SHP77 (cell line): Measurements from ENCODE around the gene CPLX4.

ENCODE experiments used
- DNase-seq, 2 experiments: peaks; one replicate each; lab custom pipeline; 2025; lab: John Stamatoyannopoulos, UW

Gene CPLX4, protein sequence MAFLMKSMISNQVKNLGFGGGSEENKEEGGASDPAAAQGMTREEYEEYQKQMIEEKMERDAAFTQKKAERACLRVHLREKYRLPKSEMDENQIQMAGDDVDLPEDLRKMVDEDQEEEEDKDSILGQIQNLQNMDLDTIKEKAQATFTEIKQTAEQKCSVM

DNA sequence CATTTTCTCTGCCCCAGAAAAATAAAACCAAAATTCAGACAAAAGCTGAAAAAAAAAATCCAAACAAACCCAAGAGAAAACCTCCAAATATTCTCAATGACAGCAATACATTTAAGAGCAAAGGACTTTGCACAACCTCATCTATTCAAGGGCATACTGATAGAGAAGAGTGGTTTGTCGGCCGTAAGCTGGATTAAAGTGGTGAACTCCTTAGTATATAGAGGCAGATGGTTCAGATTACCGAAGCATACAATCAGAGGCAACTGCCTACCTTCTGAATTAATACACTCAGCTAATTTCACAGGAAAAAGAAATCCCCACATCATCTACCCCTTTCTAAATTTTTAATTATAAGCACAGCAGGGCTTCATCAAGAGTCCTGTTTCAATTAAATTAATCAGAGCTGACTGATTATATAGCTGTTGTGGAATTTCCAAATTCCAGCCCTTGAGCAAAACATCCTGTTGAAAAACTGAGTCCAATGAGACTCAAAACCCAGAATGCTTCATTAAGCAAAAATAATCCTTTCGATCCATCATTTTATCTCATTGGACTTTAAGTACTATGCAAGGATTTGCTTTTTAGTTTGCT, at the start of gene CPLX4:
CPLX4 (minus strand) TSS at position 190 of the 591 bp plus-strand sequence; CDS start at position 3, 187 bp downstream.
- no peak for DNase-seq

DNA sequence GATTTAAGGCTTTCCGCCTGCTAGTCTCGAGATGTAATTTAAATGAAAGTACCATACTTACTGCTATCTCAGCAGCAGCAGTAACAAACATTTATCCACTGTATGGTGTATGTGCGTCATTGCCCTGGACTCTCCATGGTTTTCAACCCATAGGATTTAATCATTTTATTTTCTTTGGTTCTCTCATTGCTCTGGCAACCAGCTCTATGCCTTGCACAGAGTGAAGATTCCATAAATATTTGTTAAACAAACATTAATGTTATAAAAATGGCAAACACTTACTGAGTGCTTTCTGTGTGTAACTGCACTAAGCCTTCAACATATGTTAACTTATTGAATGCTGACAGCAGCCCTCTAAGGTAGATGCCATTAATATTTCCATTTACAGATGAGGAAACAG, 41.9 kb upstream of the CPLX4 start:
- DNase-seq, result no peak

DNA sequence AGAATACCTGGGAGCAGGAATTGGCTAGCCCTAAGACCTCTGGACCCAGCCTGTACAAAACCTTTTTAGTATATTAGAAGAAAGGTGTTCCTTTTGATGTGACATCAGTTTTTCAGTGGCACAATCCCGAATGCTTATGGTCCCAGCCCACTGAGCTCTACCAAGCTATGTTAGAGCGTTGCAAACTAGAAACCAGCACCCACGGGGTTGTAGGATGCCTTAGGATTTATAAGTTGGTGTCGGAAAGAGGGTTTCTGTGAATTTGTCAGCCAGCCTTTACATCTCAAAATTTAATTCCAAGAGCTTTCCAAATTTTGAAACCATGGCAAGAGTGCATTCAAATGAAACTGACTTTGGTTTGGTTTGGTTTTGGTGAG, 41.1 kb upstream of the CPLX4 start:
- peak in 1 of 2 experiments; percentile 74 for DNase-seq

DNA sequence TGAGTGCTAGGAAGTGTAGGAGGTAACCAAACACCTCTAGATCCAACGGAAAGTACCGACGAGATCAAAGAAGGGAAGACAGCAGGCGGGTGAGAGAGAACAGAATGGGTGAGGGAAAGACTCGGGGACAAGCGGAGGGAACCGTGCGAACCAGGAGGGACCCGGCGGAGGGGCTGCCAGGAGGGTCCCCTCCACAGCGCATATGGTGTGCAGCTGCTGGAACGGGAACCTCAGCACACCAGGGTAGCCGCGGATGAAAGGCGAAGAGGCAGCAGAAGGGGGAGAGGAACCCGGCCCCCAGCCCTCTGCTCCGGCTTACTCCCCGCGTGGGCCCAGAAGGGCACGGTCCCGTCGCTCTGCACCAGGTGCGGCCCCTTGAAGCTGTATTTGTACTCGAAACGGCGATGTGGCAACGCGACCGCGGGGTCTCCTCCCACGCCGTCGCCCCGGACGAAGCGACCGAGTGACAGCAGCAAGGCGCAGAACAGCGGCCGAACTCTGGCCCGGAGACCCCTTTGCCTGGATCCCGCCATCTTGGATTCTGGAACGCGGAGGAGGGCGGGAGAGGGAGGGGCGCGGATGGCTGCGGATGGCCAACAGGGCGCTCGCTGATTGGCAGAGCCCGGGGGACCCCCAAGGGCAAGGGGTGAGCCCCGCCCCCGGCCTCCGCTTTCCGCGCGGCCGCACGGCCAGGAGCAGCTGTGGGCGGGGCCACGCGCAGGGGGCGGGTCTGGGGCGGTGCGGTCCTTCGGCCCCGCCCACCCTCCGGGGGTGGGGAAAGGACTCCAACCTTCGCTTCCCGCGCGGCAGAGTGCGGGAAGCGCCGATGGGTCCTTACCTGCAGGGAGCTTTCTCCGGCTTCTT, 40.5 kb upstream of the CPLX4 start, which contains the start of gene LMAN1:
LMAN1 (minus strand) TSS at position 554 of the 864 bp plus-strand sequence; CDS start at position 533, 21 bp downstream.
- peak; percentile 85 to 95 for DNase-seq

DNA sequence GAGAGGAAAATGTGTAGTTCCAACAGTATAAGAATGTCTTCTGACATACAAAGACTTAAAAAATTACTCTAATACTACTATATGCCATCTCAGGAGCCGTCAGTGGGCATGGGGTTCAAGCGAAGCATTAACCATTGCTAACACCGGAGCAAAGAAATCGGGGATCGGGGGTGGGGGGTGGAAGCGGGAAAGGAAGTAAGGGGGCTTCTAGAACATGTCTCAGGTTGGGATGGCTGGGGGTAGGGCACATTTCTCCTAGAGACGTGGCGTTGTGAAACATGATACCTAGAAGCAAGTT, 39.9 kb upstream of the CPLX4 start:
- DNase-seq, result peak in 1 of 2 experiments; percentile 17

DNA sequence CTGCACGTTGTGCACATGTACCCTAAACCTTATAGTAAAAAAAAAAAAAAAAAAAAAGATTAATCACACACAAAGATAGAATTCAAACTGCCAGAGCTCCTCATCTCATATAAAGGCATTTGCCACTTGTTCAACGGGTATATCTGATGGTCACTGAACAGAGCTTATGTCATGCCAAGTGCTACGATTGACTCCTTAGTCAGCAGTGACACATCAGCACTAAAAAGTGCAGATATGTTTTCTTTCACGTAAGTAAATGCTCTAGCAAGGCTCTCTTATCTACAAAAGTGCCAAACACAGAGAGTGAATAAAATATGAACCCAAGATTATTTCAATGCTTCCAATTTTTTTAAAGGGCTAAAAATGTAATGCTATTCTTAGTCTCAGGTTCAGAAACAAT, 39.5 kb upstream of the CPLX4 start:
- DNase-seq, result no peak

DNA sequence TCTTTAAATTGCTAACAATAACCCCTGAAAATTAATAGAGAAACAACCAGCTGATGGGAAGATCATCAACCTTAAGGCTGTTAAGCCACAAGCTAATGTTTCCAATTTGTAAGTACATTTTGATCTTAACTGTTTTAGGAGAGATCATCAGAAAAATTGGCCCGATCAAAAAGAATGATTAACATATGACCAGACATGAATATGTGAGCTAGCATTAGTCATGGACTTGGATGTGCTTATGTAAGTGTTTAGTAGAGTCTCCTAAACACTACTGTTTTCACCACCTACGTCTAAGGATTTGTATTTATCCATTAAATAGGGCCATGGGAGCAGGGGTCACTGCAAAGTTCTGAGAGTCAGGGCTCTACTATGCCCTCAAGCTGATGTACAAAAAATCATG, 36.3 kb upstream of the CPLX4 start:
- no peak for DNase-seq

DNA sequence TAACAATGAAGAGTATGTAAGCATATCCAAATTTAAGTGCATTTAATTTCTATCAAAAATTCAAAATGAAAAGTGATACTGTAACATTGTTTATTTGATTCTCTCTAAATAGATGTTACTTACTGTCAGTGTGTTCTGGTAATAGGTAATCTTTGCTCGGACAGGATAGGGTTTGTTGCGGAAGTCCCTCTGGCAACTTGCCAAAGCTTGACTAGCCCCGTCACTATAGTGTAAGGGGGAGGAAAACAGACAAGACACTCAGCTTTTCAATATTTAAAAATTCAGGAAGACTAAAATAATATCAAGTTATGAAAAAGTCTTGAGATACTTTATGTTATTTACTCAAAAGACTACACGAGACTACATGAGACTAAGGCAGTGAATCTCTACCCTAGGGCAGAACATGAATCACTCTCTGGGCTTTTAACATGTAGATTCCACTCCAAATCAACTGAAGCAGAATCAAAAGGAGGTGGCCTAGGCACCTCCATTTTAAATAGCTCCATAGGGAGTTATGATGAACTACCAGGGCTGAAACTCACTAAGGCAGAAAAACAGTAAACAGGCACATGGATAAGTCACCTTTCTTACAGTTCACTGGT, 34.7 kb upstream of the CPLX4 start:
- no peak for DNase-seq

DNA sequence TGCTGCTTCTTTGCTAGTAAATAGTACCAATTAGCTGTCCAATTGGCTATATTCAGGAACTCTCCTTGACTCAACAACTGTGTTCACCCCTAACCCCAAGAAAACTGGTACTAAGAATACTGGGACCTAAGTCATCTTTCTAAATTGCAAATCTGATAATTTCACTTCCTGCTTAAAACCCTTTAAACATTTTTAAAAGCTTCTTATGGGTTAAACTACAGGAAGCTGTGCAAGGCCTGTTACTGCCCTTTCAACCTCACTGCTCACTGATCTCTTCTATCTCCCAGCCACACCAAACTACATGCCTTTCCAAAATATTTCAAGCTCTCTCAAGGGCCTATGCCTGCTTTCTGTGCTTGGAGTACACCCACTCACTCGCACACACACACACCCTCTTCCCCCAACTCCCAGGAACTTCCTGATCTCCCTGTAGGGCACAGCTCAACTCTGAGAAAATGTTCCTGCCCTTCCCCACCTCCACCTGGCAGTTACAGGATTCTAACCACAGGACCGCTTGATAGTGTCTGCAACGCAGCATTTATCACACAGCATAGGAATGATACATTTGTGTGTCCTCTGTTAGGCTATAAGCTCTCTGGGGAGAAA, 33.9 kb upstream of the CPLX4 start:
- DNase-seq, result no peak

DNA sequence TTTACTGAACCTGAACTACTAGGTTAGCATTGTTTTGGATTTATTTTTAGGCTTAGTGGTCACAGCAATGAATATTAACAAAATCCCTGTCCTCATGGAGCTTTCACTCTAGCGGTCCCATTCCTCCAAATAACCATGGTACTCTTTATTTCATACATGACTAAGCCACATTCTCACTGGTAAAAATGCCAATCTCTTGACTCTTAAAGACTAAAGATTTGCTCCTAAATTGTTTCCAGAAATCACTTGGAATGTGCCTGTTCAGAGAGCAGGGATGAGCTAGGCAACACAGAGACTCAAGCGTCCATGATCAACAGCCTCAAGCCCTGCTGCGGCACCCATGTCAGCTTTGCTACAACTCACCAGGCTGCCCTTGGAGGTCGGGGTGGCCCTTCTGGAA, 27.1 kb upstream of the CPLX4 start:
- DNase-seq, result no peak

DNA sequence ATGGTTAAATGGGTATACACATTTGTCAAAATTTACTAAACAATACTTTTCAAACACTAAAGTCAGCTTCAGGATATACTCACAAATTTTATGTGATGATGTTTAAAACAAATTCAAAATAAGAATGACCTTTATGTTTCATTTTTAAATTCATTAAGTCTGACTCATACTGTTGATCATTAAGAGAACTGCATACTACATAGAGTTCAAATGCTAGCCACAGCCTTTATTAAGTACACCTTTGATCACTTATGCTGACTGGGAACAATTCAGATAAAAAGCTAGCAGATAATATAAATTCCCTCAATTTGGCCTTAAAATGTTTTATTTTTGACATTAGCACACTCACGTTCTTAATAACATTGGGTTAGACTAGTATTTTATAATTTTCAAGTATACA, 26.5 kb upstream of the CPLX4 start:
- DNase-seq, result no peak

DNA sequence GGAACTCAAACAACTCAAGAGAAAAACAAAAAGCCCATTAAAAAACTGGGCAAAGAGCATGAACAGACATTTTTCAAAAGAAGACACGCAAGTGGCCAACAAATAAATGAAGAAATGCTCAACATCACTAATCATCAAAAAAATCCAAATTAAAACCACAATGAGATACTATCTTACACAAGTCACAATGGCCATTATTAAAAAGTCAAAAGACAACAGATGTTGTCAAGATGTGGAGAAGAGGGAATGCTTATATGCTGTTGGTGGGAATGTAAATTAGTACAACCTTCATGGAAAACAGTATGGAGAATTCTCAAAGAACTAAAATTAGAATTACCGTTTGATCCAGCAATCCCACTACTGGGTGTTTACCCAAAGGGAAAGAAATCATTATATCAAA, 25.5 kb upstream of the CPLX4 start:
- no peak for DNase-seq

DNA sequence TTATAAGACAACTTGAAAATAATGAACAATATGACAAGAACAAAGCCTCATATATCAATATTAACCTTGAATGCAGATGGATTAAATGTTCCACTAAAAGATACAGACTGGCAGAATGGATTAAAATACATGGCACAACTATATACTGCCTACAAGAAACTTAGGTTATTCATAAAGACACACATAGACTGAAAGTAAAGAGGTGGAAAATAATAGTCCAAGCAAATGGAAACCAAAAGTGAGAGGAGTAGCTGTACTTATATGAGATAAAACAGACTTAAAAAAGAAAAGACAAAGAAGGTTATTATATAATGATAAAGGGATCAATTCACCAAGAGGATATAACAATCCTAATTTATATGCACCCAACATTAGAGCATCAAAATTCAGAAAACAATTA, 22.4 kb upstream of the CPLX4 start:
- DNase-seq, result no peak

DNA sequence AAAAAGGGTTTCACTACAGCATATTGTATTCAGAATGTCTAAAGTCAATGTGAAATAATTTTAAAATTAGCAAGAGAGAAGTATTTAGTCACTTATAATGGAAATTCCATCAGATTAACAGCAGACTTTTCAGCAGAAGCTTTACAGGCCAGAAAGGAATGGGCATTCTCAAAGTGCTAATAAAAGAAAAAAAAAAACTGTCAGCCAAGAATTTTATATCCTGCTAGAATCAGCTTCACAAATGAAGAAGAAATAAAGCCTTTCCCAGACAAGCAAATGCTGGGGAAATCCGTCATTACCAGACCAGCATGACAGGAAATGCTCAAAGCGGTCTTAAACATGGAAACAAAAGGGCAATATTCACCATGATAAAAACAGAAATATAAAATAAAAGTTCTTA, 21.9 kb upstream of the CPLX4 start:
- DNase-seq, result no peak

DNA sequence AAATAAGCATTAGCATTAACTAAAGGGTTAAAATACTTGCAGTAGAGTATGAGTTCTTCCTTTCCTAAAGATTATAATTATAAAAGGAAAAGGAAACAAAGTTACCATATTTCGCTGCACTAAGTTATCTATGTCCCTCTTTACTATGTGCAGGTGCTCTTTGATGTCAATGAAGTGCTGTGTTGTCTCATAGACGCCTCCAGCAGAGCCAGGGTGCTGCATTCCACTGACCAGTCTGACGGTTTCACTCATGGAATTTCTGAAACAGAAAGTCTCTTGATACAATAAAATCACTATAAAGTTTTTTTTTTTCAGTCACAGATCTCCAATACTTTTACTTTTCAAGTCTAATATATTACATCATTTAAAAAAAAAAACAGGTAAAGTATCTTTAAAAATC, 14.5 kb upstream of the CPLX4 start:
- DNase-seq, result no peak

DNA sequence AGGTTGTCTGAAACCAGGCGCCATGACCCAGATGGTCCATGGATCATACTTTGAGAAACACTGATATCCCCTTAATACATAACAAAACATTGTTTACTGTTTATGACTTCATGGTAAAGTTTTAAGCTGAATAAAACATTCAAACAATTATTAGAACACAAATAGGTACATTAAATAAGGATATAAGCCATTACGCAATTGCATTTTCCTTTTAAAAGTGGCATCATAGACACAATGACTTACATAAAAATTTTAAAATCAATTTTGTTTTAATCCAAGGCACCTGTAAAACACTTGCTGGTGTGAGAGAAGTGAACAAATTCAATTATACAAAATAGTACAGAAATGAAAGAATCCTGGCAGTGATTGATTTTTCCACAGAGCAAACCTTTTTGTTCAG, 10.2 kb upstream of the CPLX4 start:
- no peak for DNase-seq

DNA sequence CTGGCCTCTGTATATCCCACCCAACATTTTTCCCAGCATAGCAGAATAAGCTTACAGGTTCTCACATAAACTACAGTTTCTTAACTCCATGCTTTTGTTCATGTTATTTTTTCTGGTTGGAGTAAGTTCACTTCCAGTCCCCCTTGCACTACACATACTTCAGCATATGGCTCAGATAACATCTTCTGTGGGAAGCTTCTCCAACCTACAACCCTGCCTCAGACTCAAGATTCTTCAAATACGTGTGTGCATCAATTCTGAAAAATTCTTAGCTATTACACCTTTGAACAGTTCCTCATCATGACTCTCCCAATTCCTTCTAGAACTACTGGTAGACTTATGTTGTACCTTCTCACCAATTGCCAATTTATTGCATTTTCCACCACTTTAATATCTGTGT, 7.5 kb upstream of the CPLX4 start:
- DNase-seq, result no peak

DNA sequence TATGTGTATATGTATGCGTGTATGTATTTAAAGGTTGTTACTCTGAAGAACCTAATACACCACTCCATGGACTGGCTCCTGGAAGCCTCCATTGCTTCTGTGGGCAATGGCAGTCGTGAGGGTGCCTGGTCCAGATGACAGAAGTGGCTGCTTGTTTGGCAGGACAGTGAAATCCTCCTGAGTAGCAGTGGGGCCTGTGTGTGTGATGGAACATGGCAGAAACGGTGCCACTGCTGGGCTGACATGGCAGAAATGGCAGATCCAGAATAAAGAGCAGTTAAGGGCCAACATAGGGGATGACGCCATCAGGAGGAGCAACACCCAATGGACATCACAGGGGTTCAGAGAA, 6.1 kb upstream of the CPLX4 start:
- no peak for DNase-seq

DNA sequence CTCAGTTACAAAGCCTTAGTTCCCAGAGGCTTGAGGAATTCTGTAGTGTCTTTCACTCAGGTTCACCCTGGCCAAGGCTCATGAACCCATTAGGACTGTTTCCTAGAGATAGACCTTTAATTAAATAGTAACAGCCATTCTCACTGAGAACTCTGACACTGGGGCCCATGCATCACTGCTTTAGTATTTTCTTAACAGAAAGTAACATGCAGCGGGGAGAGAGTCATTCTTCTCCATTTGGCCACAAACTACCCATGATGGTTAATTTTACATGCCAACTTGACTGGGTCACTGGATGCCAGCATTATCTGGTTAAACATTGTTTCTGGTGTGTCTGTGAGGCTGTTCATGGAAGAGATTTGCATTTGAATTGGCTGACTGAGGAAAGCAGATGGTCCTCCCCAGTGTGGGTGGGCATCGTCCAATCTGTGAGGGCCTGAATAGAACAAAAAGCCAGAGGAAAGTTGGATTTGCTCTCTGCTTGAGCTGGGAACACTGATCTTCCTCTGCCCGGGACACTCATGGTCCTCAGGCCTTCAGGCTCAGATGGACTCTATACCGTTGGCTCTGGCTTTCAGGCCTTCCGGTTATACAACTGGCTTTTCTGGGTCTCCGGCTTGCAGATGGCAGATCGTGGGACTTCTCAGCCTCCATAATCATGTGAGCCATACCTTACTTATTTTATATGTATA, 5.6 kb upstream of the CPLX4 start:
- DNase-seq, result no peak

DNA sequence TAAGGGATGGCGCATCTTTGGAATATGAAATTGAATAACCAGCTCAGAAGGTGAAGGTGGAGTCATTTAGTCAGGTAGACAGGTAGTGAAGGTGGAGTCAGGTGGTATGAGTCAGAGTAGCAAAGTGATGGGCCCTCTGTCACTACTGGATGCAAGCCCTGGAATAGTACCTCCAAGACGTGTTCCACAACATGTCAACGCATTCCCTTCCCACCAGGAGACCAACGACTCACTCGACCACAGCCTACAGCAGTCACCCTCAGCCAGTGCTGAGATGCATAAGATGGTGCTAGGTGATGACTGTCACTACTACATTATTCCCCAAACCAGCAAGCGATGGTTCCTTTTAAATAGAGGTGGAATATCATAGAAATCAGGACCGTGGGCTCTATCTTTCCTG, 6.8 kb downstream of the CPLX4 start:
- no peak for DNase-seq

DNA sequence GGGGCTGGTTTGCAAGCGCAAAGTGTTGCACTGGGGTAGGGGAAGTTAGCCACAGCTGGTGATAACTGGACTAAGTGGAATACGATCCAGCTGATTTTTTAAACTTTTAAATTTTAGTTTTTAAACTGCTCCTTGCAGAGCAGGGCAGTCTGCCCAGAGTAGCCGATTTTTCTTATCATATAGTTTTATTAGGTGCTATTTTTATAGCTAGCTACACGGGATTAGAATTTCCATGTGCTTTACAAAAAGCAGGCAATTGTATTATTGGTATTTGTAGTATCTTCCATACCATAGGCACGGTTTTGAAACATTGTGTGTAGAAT, 9.6 kb downstream of the CPLX4 start:
- no peak for DNase-seq

DNA sequence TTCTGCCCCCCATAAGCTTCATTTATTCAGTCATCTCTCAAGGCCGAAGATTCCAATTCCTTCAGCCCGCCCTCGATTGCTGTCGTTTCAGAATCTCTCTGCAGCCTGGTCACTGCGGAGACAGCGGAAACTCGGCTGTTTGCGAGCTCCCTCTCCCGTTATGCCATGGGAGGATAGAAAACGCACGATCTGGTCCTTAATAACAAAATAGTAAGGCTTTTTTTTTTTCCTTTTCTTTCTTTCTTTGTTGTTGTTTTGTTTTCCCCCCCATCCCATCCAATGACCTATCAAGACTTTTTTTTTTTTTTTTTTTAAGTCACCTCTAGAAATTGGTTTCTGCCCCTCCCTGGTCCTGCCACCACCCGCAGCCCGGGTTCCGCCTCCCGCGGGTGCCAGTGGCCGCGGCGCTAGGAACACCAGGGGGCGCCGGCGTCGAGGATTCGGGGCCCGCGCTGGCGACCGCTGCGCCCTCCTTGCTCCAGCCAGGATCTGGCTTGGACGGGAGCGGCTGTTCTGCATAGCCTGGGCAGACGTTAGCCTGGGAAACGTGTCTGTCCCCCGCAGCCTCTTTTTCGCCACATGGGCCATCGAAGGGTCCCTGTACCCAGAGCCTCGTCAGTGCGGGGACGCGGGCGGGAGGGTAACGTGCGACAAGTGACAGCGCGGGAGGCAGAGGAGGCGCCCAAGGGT, 10.1 kb downstream of the CPLX4 start:
- DNase-seq, result peak; percentile 64 to 80
